Small intestine (tissue), 7 donors: Measurements from ENCODE around the gene PARD3. TPM values are rescaled to one million over a fixed set of nuclear protein-coding genes. Genes with fewer than 3 reads are reported as not detected.

ENCODE experiments used
- DNase-seq, 2 donors: peaks; one replicate each; pipeline versions ENCODE4 v3.0.0 to v3.0.0-alpha.2; 2013
- FAIRE-seq: peaks from 2 replicates; lab custom pipeline; 2012; peaks lifted over from hg19 to GRCh38; lab: Jason Lieb, UNC
- H3K27ac ChIP-seq, 3 donors: one replicate each; pipeline ENCODE4 v1.5.1; 2013; ENCODE audit warnings: low read length in 2 of 3, mild to moderate bottlenecking in 2 of 3, control low read depth in 1 of 3, inconsistent platforms in 1 of 3, low read depth in 1 of 3, moderate library complexity in 1 of 3
- H3K27me3 ChIP-seq, 3 donors: one replicate each; pipeline ENCODE4 v1.6.1; 2013; ENCODE audit warnings: low read length in 3 of 3, inconsistent platforms in 1 of 3; ENCODE audit not compliant: control insufficient read depth in 3 of 3, insufficient read depth in 3 of 3
- H3K36me3 ChIP-seq, 3 donors: one replicate each; pipeline ENCODE4 v1.6.1; 2013; ENCODE audit warnings: low read length in 3 of 3, inconsistent platforms in 1 of 3, low read depth in 1 of 3, mild to moderate bottlenecking in 1 of 3, moderate library complexity in 1 of 3; ENCODE audit not compliant: control insufficient read depth in 3 of 3, insufficient read depth in 2 of 3
- H3K4me1 ChIP-seq, 3 donors: one replicate each; pipeline ENCODE4 v1.6.1; 2013; ENCODE audit warnings: low read length in 2 of 3, inconsistent platforms in 1 of 3, low read depth in 1 of 3, mild to moderate bottlenecking in 1 of 3, moderate library complexity in 1 of 3; ENCODE audit not compliant: control insufficient read depth in 3 of 3, insufficient read depth in 2 of 3
- H3K4me3 ChIP-seq, 3 donors: one replicate each; pipeline ENCODE4 v1.5.1; 2013; ENCODE audit warnings: low read length in 3 of 3, control low read depth in 1 of 3, inconsistent platforms in 1 of 3, low read depth in 1 of 3, mild to moderate bottlenecking in 1 of 3, moderate library complexity in 1 of 3
- H3K9me3 ChIP-seq, 2 donors: one replicate each; pipeline ENCODE4 v1.6.1; 2013; ENCODE audit warnings: low read depth in 1 of 2, low read length in 1 of 2; ENCODE audit not compliant: control insufficient read depth in 2 of 2, insufficient read depth in 1 of 2
- WGBS, 3 donors: extraction: QIAGEN DNeasy Blood & Tissue Kit; methylation state at CpG; one replicate each; pipeline ENCODE4 v1.1.7; 2013; 5-methylcytosine and 5-hydroxymethylcytosine counted together
- polyA plus RNA-seq, 4 donors: library from polyadenylated mRNA; stranded (reverse) in 3 of 4; unstranded in 1 of 4; fragments of 200-250 nt in 3 of 4; fragments of 120-200 nt in 1 of 4; gene quantifications; one replicate each; pipeline versions ENCODE4 v1.2.1 to v1.2.3, GENCODE V29; 2013
- donor health status: healthy with polysubstance abuse.
- donor health status: control.
- donor health status: control.
- donor health status: Bipolar disorder and iron deficiency.
- donor health status: healthy.

The PARD3 gene
- polyA plus RNA-seq, 4 donors: 14.3 to 24.3 (median 15.5) TPM

DNA sequence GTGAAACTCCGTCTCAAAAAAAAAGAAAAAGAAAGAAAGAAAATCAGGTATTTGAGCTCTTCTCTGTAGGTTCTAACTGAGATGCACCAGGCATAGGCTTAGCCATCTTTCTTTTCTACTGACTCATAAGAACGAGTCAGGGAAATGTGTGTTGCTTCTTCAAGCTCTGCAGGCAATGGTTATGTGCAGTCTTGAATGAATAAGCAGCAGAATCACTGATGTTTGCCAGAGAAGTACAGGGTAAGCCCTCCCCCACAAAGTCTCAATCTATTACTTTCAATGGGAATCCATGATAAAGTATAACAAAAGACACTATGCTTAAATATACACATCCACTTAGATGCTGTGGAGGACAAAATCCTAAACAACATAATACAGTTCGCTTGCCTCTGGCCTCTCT lies 239.2 kb downstream of the PARD3 start:
- no peaks in the 10 kb centered on the region for H3K4me1 ChIP-seq
- FAIRE-seq: no peak

GRCh38 chr10:34574353-34574934 lies 240.7 kb downstream of the PARD3 start:
- H3K4me1 ChIP-seq: no peaks in the 10 kb centered on the region
- FAIRE-seq: no peak
- no peaks in the 10 kb centered on the region for H3K27me3 ChIP-seq
- no peak for DNase-seq
- H3K36me3 ChIP-seq: no peaks in the 10 kb centered on the region
- WGBS, 3 donors: 71 to 89% (median 88%) methylated on average over 4 of the region's 4 CpGs
- no peak overlapping the region for H3K4me3 ChIP-seq
- no peaks in the 10 kb centered on the region for H3K9me3 ChIP-seq
- no peak overlapping the region for H3K27ac ChIP-seq

More for the DNA sequence above, 239.2 kb downstream of the PARD3 start:
- H3K4me3 ChIP-seq: no peak overlapping the region
- 85 to 92% (median 89%) methylated on average over 3 of the region's 3 CpGs for WGBS, 3 donors
- H3K36me3 ChIP-seq: no peaks in the 10 kb centered on the region
- DNase-seq: no peak
- H3K27ac ChIP-seq: no peak overlapping the region
- H3K27me3 ChIP-seq: no peaks in the 10 kb centered on the region
- no peaks in the 10 kb centered on the region for H3K9me3 ChIP-seq

GRCh38 chr10:34570887-34571286 lies 244.2 kb downstream of the PARD3 start:
- DNase-seq (no peak), FAIRE-seq (no peak)
- Histone ChIP-seq H3K9me3 (no peaks in the 10 kb centered on the region), H3K27me3 (no peaks in the 10 kb centered on the region), H3K36me3 (no peaks in the 10 kb centered on the region), H3K4me3 (no peak overlapping the region), H3K4me1 (no peaks in the 10 kb centered on the region), H3K27ac (no peak overlapping the region)
- WGBS, 3 donors: 95 to 100% (median 97%) methylated on average over 2 of the region's 2 CpGs

DNA sequence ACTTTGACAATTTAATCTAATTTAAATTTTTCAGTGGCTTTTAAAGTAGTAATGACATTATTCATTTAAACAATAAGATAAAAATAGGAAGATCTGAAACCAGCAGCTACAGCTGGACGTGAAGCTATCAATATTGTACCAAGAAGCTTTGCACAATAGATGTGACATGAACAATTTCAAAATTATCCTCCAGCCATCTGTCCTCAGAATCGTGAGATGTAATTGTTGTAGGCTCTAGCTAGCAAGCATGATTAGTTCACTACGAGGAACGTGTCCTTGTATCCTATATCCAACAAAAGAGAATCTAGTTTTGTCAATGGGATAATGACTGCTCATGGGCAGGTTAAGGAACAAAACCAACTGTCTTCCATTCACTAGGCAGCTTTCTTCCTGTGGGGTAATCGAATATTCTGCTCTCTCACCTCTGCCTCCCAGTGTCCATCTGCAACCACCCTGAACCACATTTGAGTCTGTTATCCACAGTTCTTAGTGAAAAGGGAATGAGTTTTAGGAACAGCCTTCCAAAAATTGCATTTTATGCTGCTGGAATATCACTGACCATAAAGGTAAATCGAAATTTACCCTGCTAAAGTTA lies 247.3 kb downstream of the PARD3 start:
- WGBS, 3 donors: 80 to 83% (median 80%) methylated on average over 6 of the region's 6 CpGs
- Histone ChIP-seq H3K9me3 (no peaks in the 10 kb centered on the region), H3K27me3 (no peaks in the 10 kb centered on the region), H3K36me3 (no peaks in the 10 kb centered on the region), H3K4me1 (no peaks in the 10 kb centered on the region), H3K4me3 (no peak overlapping the region), H3K27ac (no peak overlapping the region)
- DNase-seq (no peak), FAIRE-seq (no peak)

DNA sequence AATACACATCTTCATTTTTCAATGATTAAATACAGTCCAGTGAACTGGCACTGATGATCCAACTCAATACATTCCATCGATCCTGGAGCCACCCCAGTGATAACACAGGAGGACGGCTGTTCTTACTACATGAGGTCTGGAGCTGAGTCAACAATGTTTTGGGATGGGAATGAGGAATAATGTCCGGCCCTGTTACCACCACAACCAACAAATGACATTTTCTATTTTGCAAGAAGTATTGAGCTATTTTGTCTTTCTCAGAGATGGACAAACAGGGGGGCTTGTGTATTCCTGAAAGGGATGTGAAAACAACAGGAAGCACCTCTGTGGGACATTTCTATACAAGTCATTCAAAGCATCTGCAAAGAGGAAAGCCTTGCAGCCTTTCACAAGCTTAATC lies 249.2 kb downstream of the PARD3 start:
- Histone ChIP-seq H3K4me1 (no peaks in the 10 kb centered on the region), H3K27ac (no peak overlapping the region), H3K36me3 (no peaks in the 10 kb centered on the region), H3K9me3 (no peaks in the 10 kb centered on the region), H3K27me3 (no peaks in the 10 kb centered on the region), H3K4me3 (no peak overlapping the region)
- FAIRE-seq: no peak
- no peak for DNase-seq
- WGBS, 3 donors: 60 to 76% (median 69%) methylated on average over 3 of the region's 3 CpGs

DNA sequence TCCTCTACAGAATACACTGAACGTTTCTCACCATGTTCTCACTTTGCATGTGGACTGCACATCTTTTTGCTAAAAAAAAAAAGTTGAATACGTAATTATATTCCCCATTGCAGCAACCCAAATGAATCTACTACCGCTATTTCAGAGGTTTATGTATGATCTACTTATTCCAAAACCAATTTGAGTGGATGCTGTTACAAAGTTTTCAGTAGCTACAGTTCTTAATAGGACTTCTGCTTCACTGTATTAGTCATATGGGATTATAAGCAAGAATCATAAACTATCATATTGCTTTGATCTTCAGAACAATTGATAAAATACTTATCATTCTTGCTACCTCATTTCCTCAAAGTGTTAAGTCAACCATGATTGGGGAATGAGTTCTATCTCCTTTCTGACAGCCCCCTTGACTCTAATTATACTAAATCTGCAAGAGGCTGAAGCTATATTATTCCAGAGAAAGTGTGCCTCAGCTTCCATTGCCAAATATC lies 257.0 kb downstream of the PARD3 start:
- Histone ChIP-seq H3K4me1 (no peaks in the 10 kb centered on the region), H3K36me3 (no peaks in the 10 kb centered on the region), H3K9me3 (no peaks in the 10 kb centered on the region), H3K27ac (no peak overlapping the region), H3K27me3 (no peaks in the 10 kb centered on the region), H3K4me3 (no peak overlapping the region)
- FAIRE-seq (no peak), DNase-seq (no peak)
- 83 to 92% (median 91%) methylated on average over 3 of the region's 3 CpGs for WGBS, 3 donors

DNA sequence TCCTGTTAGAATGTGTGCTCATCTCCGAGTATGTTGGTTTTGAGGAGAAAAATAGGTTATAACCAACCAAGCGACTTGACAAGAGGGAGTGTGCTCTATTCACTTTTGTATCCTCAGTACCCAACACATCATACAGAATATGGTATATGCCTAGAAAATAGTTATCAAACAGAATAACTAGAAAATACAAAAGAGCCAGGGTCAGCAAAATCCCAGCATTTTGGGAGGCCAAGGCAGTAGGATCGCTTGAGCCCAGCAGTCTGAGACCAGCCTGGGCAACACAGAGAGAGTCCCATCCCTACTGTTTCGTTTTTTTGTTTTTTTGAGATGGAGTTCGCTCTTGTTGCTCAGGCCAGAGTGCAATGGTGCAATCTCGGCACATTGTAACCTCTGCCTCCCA lies 257.9 kb downstream of the PARD3 start:
- Histone ChIP-seq H3K36me3 (peaks cover 0 to 2% (median 0%) of the 10 kb centered on the region in 3 donors), H3K27me3 (no peaks in the 10 kb centered on the region), H3K4me3 (no peak overlapping the region), H3K27ac (no peak overlapping the region), H3K9me3 (no peaks in the 10 kb centered on the region), H3K4me1 (no peaks in the 10 kb centered on the region)
- DNase-seq: no peak
- 89 to 98% (median 93%) methylated on average over 6 of the region's 6 CpGs for WGBS, 3 donors
- no peak for FAIRE-seq

GRCh38 chr10:34555653-34556052 lies 259.4 kb downstream of the PARD3 start:
- Histone ChIP-seq H3K9me3 (no peaks in the 10 kb centered on the region), H3K27ac (no peak overlapping the region), H3K4me1 (no peaks in the 10 kb centered on the region), H3K4me3 (no peak overlapping the region), H3K27me3 (no peaks in the 10 kb centered on the region), H3K36me3 (peaks cover 0 to 2% (median 0%) of the 10 kb centered on the region in 3 donors)
- DNase-seq: no peak
- WGBS, 3 donors: 95 to 97% (median 95%) methylated on average over 1 of the region's 1 CpG
- FAIRE-seq: no peak
